NK-92 (cell line): ENCODE data around the gene COL4A2.

Source experiments
- DNase-seq: peaks from one replicate; lab custom pipeline; 2025; ENCODE audit not compliant: unreplicated experiment; lab: John Stamatoyannopoulos, UW

Gene COL4A2

DNA sequence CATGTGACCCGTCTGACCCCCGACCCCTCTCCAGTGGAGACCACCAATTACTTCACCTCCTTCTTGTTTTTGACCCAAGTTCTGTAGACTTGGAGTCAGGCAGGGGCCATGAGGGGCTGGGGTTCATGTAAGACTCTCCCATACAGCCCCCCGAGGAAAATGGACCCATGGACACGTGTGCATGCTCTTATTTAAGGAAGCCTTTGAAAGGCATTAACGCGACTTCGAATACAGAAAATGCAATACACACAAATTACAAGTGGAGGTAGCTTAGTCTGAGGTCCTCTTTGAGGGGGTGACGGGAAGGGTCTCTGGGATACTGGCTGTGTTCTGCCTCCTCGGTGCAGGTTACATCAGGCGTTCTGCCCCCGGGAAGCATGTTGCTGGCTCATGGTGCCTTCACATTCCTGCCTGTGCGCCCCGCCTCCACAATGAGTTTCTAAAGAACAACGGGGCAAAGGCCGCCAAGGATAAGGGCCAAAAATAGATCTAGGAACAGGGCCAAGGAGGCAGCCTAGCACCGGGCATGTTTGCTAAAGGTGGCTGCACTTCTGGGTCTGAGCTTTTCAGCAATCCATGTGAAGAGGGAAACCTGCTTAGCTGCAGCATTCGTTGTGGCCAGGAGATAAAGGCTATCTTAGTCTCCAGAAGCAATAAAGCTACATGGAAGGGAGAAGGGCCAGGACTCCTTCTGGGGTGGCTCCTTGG, 199.9 kb downstream of the COL4A2 start:
- no peak for DNase-seq

- no peak for DNase-seq
Observed at GRCh38 chr13:110507678-110508381, 200.7 kb downstream of the COL4A2 start.

DNA sequence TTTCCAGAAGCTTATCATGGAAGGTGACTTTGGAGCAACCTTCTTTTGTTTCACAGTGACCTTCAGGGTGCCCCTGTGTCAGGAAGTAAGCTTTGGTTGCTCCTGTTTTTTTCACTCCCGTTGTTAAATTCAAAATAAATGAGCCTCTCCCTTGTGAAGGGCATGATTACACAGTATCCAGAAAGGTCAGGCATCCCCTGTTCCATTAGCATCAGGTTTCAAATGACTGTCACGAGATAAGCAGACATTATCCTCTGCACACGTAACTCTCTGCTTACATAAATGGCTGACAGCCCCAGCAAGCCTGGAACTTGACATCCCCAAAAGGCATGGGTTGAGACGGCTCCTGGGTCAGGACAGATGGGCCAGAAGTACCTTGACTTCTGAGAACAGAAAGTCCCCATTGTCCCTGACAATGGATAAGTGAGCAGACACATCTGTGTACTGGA, 202.4 kb downstream of the COL4A2 start:
- DNase-seq = no peak

- DNase-seq = no peak
Observed at GRCh38 chr13:110509971-110510786, 203.1 kb downstream of the COL4A2 start.

- DNase-seq = no peak
Observed at GRCh38 chr13:110511509-110512181, 204.6 kb downstream of the COL4A2 start.

DNA sequence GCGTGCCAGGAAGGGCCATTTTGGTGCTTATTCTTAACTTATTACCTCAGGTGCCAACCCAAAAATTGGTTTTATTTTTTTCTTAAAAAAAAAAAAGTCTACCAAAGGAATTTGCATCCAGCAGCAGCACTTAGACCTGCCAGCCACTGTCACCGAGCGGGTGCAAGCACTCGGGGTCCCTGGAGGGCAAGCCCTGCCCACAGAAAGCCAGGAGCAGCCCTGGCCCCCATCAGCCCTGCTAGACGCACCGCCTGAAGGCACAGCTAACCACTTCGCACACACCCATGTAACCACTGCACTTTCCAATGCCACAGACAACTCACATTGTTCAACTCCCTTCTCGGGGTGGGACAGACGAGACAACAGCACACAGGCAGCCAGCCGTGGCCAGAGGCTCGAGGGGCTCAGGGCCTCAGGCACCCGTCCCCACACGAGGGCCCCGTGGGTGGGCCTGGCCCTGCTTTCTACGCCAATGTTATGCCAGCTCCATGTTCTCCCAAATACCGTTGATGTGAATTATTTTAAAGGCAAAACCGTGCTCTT, 205.2 kb downstream of the COL4A2 start:
- no peak for DNase-seq

DNA sequence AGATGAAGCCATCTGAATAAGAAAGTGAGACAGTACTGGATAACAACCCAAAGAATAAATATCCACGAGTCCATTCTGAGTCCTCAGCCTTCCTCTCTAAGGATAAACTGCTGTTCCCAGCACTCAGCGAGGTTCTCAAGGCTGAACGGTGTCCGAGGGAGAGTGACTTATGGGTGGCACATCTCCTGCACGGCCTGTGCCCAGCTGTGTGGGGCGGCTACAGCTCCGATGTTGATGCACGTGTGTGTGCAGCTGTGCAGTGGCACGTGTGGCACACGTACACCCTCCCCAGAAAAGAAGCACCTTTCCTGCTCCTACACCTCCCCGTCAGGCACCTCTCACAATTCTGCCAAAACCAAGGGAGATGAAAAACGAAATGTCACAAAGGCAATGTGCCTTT, 209.4 kb downstream of the COL4A2 start:
- DNase-seq = no peak

DNA sequence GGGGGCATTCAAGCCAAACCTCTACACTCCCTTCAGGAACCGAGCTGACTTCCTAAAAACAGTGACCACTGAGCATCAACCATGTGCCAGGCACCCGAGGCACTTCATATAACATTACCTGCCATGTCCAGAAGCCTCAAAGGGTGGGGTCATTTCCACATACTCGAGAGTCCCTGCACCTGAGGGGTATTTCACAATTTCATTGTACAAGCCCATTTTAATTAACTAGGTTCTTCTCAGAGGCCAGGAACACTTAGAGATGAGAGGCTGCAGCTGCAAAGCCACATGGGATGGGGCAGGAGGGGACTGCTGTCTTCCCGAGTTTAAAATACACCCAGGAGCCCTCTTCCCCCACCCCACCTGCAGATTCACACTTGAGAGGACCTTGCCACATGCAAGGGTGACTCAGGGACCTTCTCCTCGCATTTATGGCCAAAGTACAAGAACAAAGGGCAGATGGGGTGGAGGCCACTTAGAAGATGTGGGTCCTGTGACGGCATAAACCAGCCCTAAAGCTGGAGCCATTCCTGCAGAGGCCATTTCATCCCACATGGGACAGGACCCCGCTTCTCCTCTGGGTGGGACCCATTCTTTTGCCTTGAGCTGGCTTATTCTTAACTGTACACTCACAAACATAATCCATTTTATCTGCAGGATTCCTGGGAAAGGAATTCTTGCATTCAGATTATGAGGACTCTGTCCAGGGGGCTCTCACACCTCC, 210.6 kb downstream of the COL4A2 start:
- no peak for DNase-seq

- DNase-seq = no peak
Observed at GRCh38 chr13:110518226-110518525, 211.1 kb downstream of the COL4A2 start.

GRCh38 chr13:110518571-110518970, 211.5 kb downstream of the COL4A2 start:
- DNase-seq = no peak

DNA sequence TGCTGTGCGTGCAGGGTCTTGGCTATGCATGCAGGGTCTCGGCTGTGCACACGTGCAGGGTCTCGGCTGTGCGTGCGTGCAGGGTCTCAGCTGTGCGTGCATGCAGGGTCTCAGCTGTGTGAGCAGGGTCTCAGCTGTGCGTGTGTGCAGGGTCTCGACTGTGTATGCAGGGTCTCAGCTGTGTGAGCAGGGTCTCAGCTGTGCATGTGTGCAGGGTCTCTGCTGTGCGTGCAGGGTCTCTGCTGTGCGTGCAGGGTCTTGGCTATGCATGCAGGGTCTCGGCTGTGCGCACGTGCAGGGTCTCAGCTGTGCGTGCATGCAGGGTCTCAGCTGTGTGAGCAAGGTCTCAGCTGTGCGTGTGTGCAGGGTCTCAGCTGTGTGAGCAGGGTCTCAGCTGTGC, 212.0 kb downstream of the COL4A2 start:
- no peak for DNase-seq

GRCh38 chr13:110519506-110519905, 212.4 kb downstream of the COL4A2 start:
- no peak for DNase-seq

DNA sequence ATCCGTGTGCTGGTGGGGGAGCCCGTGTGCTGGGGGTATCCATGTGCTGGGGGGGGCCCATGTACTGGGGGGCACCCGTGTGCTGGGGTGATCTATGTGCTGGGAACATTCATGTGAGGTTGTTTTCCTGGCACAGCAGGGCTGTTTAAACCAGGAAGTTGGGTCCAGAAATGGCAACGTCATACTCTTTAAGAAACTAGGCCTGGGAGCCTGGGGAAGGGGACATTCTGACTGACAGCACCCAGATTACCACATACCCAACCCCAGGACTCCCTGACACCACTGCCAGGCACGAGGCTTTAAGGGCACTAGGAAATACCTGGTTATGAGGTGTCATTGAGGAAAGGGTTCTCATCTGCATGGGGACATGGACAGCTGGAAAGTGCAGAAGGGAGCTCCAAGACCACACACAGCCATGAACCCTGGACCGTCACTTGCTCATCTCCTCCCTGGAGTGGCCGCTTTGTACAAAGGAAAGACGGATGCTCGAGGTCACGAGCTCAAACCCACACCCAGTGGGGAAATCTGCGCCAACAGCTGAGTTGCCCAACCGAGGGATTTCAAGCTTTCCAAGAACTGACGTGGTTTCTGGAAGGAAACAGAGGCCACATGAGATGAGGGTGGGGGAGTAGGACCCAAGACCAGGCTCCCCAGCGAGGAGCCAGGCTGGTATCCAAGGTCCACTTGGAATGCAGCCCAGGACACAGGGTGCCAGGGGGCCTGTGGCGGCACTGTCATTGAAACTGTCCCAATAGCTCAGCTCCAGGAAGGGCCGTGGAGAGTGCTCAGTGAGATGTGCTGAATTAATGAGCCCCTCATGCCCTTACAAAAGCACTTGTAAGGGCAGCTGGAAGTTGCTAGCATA, 213.6 kb downstream of the COL4A2 start:
- no peak for DNase-seq

- DNase-seq = no peak
Observed at GRCh38 chr13:110521296-110521680, 214.2 kb downstream of the COL4A2 start.

DNA sequence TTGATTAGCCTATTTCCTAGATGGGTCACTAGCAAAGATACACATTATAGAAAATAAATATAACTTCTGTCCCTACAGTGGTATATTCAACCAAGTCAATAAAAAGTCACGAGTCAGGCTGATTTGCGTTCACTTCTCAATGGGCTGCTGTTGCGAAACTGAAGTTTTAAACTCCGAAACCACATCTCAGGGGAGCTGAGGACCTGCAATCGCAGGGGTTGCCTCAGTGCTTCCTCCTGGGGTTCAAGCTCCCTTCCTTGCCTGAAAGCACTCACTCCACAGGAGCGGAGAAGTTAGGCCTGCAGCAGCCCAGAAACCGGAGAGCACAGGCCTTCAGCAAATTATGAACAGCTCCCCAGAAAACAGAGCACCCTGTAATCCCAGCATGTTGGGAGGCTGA, 214.9 kb downstream of the COL4A2 start:
- DNase-seq = no peak

GRCh38 chr13:110522721-110523120, 215.6 kb downstream of the COL4A2 start:
- no peak for DNase-seq

DNA sequence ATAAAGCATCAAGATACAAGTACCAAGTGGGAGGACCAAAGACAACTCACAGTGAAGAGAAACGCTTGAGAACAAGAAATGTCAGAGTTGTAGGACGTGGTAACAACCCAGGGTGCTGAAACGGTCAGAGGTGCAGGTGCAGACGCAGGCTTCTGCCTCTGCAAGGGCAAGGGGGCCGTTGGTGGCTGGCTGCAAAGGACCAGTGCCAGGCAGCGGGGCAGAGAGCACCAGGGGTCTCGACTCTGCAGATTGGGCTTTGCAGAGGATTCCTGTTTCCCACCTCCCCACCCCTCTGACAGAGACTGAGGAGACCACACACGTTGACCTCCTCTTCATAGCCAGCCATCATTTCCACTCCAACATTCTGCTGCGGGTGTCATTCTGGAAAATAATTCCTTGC, 216.1 kb downstream of the COL4A2 start:
- DNase-seq = no peak

DNA sequence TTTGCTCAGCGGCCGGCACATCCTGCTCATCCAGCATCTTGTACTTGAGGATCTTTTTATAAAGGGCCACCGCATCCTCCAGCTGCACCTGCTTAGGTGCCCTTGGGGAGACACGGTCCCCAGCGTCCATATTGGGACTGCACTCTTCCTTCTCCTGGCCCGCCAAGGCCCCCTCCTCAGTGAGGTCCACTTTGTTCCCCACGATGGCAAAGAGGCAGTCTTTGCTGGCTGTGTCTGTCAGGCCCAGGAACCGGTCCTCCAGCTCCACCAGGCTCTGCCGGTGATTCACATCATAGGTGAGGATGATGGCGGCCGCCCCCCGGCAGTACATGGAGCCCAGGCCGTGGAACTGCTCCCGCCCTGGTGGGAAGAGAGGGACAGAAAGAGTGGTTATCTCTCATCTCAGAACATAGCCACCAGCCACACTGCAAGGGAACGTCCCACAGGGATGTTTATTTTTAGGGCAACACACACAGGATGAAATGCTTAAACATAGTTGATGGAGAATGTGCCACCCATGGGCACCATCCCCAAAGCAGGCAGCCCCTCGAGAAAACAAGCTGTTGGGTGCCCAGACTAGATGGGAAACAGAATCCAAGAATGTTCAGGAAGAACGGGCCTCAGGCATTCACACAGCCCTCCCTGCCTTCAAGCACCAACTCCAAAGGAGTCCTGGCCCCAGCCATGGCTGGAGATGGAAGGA, 216.9 kb downstream of the COL4A2 start:
- DNase-seq = no peak
